Measurements from ENCODE around the gene LINC01488.

LINC01488 gene

GRCh38 chr11:69496631-69497220 lies 15.3 kb downstream of the LINC01488 start:
- DNase-seq = no peak
- Histone ChIP-seq H3K4me1 (peaks cover 5% of the 10 kb centered on the region), H3K27me3 (no peaks in the 10 kb centered on the region), H3K36me3 (no peaks in the 10 kb centered on the region), H3K9me3 (no peaks in the 10 kb centered on the region), H3K4me3 (ENCODE audit: low read depth, low read length) (no peak overlapping the region)
- TF ChIP-seq, protein P1, sequence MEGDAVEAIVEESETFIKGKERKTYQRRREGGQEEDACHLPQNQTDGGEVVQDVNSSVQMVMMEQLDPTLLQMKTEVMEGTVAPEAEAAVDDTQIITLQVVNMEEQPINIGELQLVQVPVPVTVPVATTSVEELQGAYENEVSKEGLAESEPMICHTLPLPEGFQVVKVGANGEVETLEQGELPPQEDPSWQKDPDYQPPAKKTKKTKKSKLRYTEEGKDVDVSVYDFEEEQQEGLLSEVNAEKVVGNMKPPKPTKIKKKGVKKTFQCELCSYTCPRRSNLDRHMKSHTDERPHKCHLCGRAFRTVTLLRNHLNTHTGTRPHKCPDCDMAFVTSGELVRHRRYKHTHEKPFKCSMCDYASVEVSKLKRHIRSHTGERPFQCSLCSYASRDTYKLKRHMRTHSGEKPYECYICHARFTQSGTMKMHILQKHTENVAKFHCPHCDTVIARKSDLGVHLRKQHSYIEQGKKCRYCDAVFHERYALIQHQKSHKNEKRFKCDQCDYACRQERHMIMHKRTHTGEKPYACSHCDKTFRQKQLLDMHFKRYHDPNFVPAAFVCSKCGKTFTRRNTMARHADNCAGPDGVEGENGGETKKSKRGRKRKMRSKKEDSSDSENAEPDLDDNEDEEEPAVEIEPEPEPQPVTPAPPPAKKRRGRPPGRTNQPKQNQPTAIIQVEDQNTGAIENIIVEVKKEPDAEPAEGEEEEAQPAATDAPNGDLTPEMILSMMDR (IDR thresholded peaks at IDR 0.05; ENCODE audit: low read depth, low read length) = no peak

DNA sequence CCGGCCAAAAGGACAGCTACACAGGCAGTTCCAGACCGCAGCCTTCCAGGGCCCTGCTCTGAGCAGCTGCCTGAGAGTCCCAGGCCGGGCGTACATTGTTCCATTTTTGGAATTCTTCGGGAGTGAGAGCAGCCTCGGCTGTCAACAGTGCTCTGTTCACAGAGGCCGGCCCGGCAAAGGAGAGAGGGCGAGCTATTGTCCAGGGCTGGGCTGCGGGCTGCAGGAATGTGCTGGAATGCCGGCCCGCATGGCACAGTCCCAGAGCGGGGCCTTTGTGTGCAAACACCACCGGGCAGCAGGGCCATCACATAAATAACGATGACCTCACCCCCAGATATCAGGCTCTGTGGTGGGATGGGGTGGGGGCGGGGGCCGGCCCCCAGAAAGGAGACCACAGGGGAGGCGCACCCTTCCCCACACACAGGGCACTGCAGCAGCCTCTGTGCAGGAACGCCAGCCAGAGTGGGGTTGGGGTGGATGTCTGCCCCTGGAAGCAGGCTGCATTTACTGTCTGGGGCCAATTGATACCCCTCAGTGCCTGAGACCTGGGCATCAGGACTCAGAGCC lies 15.8 kb downstream of the LINC01488 start:
- DNase-seq = no peak
- no peak overlapping the region for H3K4me3 ChIP-seq (ENCODE audit: low read depth, low read length)
- H3K9me3 ChIP-seq = no peaks in the 10 kb centered on the region
- no peaks in the 10 kb centered on the region for H3K36me3 ChIP-seq
- H3K4me1 ChIP-seq = peaks cover 5% of the 10 kb centered on the region
- TF ChIP-seq, protein P1 (IDR thresholded peaks at IDR 0.05; ENCODE audit: low read depth, low read length) = no peak
- no peaks in the 10 kb centered on the region for H3K27me3 ChIP-seq

GRCh38 chr11:69498614-69499175 lies 17.2 kb downstream of the LINC01488 start:
- no peak overlapping the region for H3K4me3 ChIP-seq (ENCODE audit: low read depth, low read length)
- peaks cover 5% of the 10 kb centered on the region for H3K4me1 ChIP-seq
- no peaks in the 10 kb centered on the region for H3K9me3 ChIP-seq
- no peak for DNase-seq
- no peaks in the 10 kb centered on the region for H3K36me3 ChIP-seq
- TF ChIP-seq, protein P1 (IDR thresholded peaks at IDR 0.05; ENCODE audit: low read depth, low read length) = no peak
- no peaks in the 10 kb centered on the region for H3K27me3 ChIP-seq

- Histone ChIP-seq H3K4me1 (peaks cover 4% of the 10 kb centered on the region), H3K27me3 (no peaks in the 10 kb centered on the region), H3K4me3 (ENCODE audit: low read depth, low read length) (no peak overlapping the region), H3K9me3 (no peaks in the 10 kb centered on the region), H3K36me3 (no peaks in the 10 kb centered on the region)
- TF ChIP-seq, protein P1 (IDR thresholded peaks at IDR 0.05; ENCODE audit: low read depth, low read length) = no peak
- no peak for DNase-seq
These were observed 17.9 kb downstream of the LINC01488 start for GRCh38 chr11:69499186-69499917.

DNA sequence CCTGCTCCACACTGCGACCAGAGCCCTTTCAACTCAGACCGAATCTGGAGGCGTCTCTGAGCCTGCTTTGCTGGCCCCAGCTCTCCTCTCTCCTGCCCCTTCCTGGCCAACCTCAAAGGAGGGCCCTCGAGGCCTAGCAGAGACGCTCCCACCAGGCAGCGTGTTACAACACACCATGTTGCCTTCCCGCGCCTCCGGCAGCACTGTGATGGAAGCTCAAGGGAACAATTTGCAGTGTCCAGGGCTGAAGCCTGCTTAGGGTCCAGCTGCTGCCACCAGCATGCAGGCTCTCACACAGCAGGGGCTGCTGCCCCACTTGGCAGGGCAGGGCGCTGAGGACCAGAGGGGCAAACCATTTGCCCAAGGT lies 18.4 kb downstream of the LINC01488 start:
- Histone ChIP-seq H3K4me3 (ENCODE audit: low read depth, low read length) (no peak overlapping the region), H3K4me1 (no peaks in the 10 kb centered on the region), H3K36me3 (no peaks in the 10 kb centered on the region), H3K9me3 (no peaks in the 10 kb centered on the region), H3K27me3 (no peaks in the 10 kb centered on the region)
- DNase-seq = no peak
- TF ChIP-seq, protein P1 (IDR thresholded peaks at IDR 0.05; ENCODE audit: low read depth, low read length) = no peak
